H7 (cell line): ENCODE results near the gene NFIA. TPM values are rescaled to one million over a fixed set of nuclear protein-coding genes. Genes with fewer than 3 reads are reported as not detected.

Source experiments
- DNase-seq: peaks from one replicate; pipeline ENCODE4 v3.0.0; 2012
- H3K27me3 ChIP-seq: 2 replicates; pipeline ENCODE4 v1.6.0; 2011; ENCODE audit warnings: mild to moderate bottlenecking, low read length; ENCODE audit not compliant: control insufficient read depth, insufficient read depth
- H3K36me3 ChIP-seq: replicated peaks from 2 replicates; pipeline ENCODE4 v1.5.1; 2011; ENCODE audit warnings: low read length; ENCODE audit not compliant: control insufficient read depth, insufficient read depth
- H3K4me3 ChIP-seq: 2 replicates; pipeline ENCODE4 v1.5.1; 2011; ENCODE audit warnings: low read depth, mild to moderate bottlenecking, control low read depth, low read length, moderate library complexity; ENCODE audit not compliant: insufficient read depth
- total RNA-seq: library from RNA; depleted of rRNA; stranded (reverse); fragments of >200 nt; shearing (Covaris generic); gene quantifications from 2 replicates; pipeline ENCODE4 v1.2.3, GENCODE V29; 2014

NFIA gene
- total RNA-seq, 1 experiment from 2014 or later, result 11.3 TPM

- H3K4me3 ChIP-seq, result no peak overlapping the region
- no peaks in the 10 kb centered on the region for H3K27me3 ChIP-seq
- DNase-seq, result no peak
- H3K36me3 ChIP-seq, result no peaks in the 10 kb centered on the region
Measured at GRCh38 chr1:61377242-61377958, 295.0 kb downstream of the NFIA start.

GRCh38 chr1:61378494-61379180 is 296.3 kb downstream of the NFIA start:
- Histone ChIP-seq H3K27me3 (no peaks in the 10 kb centered on the region), H3K36me3 (no peaks in the 10 kb centered on the region), H3K4me3 (no peak overlapping the region)
- DNase-seq, result no peak

GRCh38 chr1:61379693-61380092 is 297.3 kb downstream of the NFIA start:
- Histone ChIP-seq H3K36me3 (no peaks in the 10 kb centered on the region), H3K4me3 (no peak overlapping the region), H3K27me3 (no peaks in the 10 kb centered on the region)
- DNase-seq, result no peak

GRCh38 chr1:61380561-61380960 is 298.2 kb downstream of the NFIA start:
- Histone ChIP-seq H3K4me3 (no peak overlapping the region), H3K36me3 (no peaks in the 10 kb centered on the region), H3K27me3 (no peaks in the 10 kb centered on the region)
- no peak for DNase-seq

GRCh38 chr1:61386323-61386722 is 304.0 kb downstream of the NFIA start:
- H3K27me3 ChIP-seq, result no peaks in the 10 kb centered on the region
- DNase-seq, result no peak
- H3K36me3 ChIP-seq, result no peaks in the 10 kb centered on the region
- no peak overlapping the region for H3K4me3 ChIP-seq

- H3K27me3 ChIP-seq, result no peaks in the 10 kb centered on the region; the same call in 1 of the 2 replicates
- H3K36me3 ChIP-seq, result no peaks in the 10 kb centered on the region
- DNase-seq, result no peak
- no peak overlapping the region for H3K4me3 ChIP-seq
Measured at GRCh38 chr1:61386770-61387169, 304.4 kb downstream of the NFIA start.

GRCh38 chr1:61387829-61388228 is 305.5 kb downstream of the NFIA start:
- H3K4me3 ChIP-seq, result no peak overlapping the region
- H3K36me3 ChIP-seq, result no peaks in the 10 kb centered on the region
- DNase-seq, result no peak
- H3K27me3 ChIP-seq, result no peaks in the 10 kb centered on the region; the same call in none of the 2 replicates

GRCh38 chr1:61388566-61388965 is 306.2 kb downstream of the NFIA start:
- Histone ChIP-seq H3K36me3 (no peaks in the 10 kb centered on the region), H3K4me3 (no peak overlapping the region), H3K27me3 (no peaks in the 10 kb centered on the region; the same call in none of the 2 replicates)
- no peak for DNase-seq

GRCh38 chr1:61389194-61389925 is 307.0 kb downstream of the NFIA start:
- Histone ChIP-seq H3K27me3 (no peaks in the 10 kb centered on the region; the same call in none of the 2 replicates), H3K4me3 (no peak overlapping the region), H3K36me3 (no peaks in the 10 kb centered on the region)
- DNase-seq, result no peak

GRCh38 chr1:61389926-61390845 is 307.8 kb downstream of the NFIA start:
- DNase-seq, result no peak
- no peaks in the 10 kb centered on the region for H3K36me3 ChIP-seq
- no peak overlapping the region for H3K4me3 ChIP-seq
- H3K27me3 ChIP-seq, result no peaks in the 10 kb centered on the region; the same call in none of the 2 replicates

- Histone ChIP-seq H3K27me3 (no peaks in the 10 kb centered on the region; the same call in none of the 2 replicates), H3K36me3 (no peaks in the 10 kb centered on the region), H3K4me3 (no peak overlapping the region)
- DNase-seq, result no peak
Measured at GRCh38 chr1:61391730-61392129, 309.4 kb downstream of the NFIA start.

- no peaks in the 10 kb centered on the region; the same call in none of the 2 replicates for H3K27me3 ChIP-seq
- H3K36me3 ChIP-seq, result no peaks in the 10 kb centered on the region
- no peak for DNase-seq
- H3K4me3 ChIP-seq, result no peak overlapping the region
Measured at GRCh38 chr1:61392409-61393242, 310.3 kb downstream of the NFIA start.

GRCh38 chr1:61393575-61393974 is 311.2 kb downstream of the NFIA start:
- H3K36me3 ChIP-seq, result no peaks in the 10 kb centered on the region
- DNase-seq, result no peak

More at GRCh38 chr1:61393575-61393974, 311.2 kb downstream of the NFIA start:
- H3K4me3 ChIP-seq, result no peak overlapping the region
- H3K27me3 ChIP-seq, result no peaks in the 10 kb centered on the region; the same call in none of the 2 replicates
